Caco-2 (cell line): Measurements from ENCODE around the gene TMEM63C. TPM values are rescaled to one million over a fixed set of nuclear protein-coding genes. Genes with fewer than 3 reads are reported as not detected.

Source experiments
- BruUV-seq: library from RNA; stranded (reverse); fragments of 400-500 nt; replicated peaks from 2 replicates; lab custom pipeline; 2021; lab: Mats Ljungman, UMichigan
- CTCF ChIA-PET: fragments of 300-600 bp; sonication (Branson Sonifier 250); formaldehyde crosslinking; loops from one replicate; lab custom pipeline; 2022; ENCODE audit warnings: antibody characterized with exemption; lab: Charles Lee
- POLR2A ChIA-PET: fragments of 300-600 bp; sonication (Branson Sonifier 250); formaldehyde crosslinking; loops from one replicate; lab custom pipeline; 2022; ENCODE audit warnings: antibody characterized with exemption; lab: Charles Lee
- DNase-seq, 2 experiments: peaks; one replicate each; pipeline versions ENCODE4 v3.0.0 to v3.0.0-alpha.2; 2020 to 2022
- H3K27me3 ChIP-seq: replicated peaks from 2 replicates; pipeline ENCODE4 v1.6.0; 2011; ENCODE audit warnings: low read length; ENCODE audit not compliant: control insufficient read depth, insufficient read depth
- H3K36me3 ChIP-seq: 2 replicates; pipeline ENCODE4 v1.5.1; 2011; ENCODE audit warnings: low read length; ENCODE audit not compliant: control insufficient read depth, insufficient read depth
- H3K4me1 ChIP-seq: fragments of 250-450 bp; sonication (Bioruptor Pico); 2 replicates; pipeline ENCODE4 v1.5.1; 2020; ENCODE audit warnings: mild to moderate bottlenecking
- H3K4me3 ChIP-seq: 2 replicates; pipeline ENCODE4 v1.5.1; 2011; ENCODE audit warnings: low read depth, mild to moderate bottlenecking, control low read depth, low read length
- H3K9me3 ChIP-seq: fragments of 250-450 bp; sonication (Bioruptor Pico); 2 replicates; pipeline ENCODE4 v1.5.1; 2020; ENCODE audit warnings: mild to moderate bottlenecking, moderate library complexity
- H3K27ac Mint-ChIP-seq: one replicate; pipeline ENCODE4 v1.8.0; 2022; ENCODE audit warnings: mixed read lengths; ENCODE audit not compliant: unreplicated experiment
- H3K27me3 Mint-ChIP-seq: one replicate; pipeline ENCODE4 v1.8.0; 2022; ENCODE audit warnings: mixed read lengths; ENCODE audit not compliant: insufficient read depth, unreplicated experiment
- H3K36me3 Mint-ChIP-seq: one replicate; pipeline ENCODE4 v1.8.0; 2022; ENCODE audit warnings: mild to moderate bottlenecking, mixed read lengths; ENCODE audit not compliant: insufficient read depth, unreplicated experiment
- H3K4me1 Mint-ChIP-seq: one replicate; pipeline ENCODE4 v1.8.0; 2022; ENCODE audit warnings: low read depth, mixed read lengths; ENCODE audit not compliant: unreplicated experiment
- H3K4me3 Mint-ChIP-seq: one replicate; pipeline ENCODE4 v1.8.0; 2022; ENCODE audit warnings: mild to moderate bottlenecking, moderate library complexity, mixed read lengths; ENCODE audit not compliant: unreplicated experiment
- H3K9me3 Mint-ChIP-seq: one replicate; pipeline ENCODE4 v1.8.0; 2022; ENCODE audit warnings: mixed read lengths; ENCODE audit not compliant: unreplicated experiment
- CTCF ChIP-seq, 2 experiments: fragments of 200-600 bp in 1 of 2; IDR thresholded peaks; 1 replicate in 1 of 2; 2 replicates in 1 of 2; pipeline versions ENCODE4 v1.5.1 to v1.8.0; 2011 to 2022; ENCODE audit warnings: antibody characterized with exemption in 1 of 2, control low read depth in 1 of 2, inconsistent platforms in 1 of 2, low read depth in 1 of 2, low read length in 1 of 2, mild to moderate bottlenecking in 1 of 2, moderate library complexity in 1 of 2; ENCODE audit not compliant: insufficient read depth in 1 of 2, severe bottlenecking in 1 of 2, unreplicated experiment in 1 of 2
- intact Hi-C: fragments of 100-400 bp; cut with micrococcal nuclease; formaldehyde crosslinking; loops from one replicate; pipeline ENCODE4 v1.10.0; 2022; ENCODE audit not compliant: unreplicated experiment
- total RNA-seq: library from RNA; stranded (reverse); gene quantifications from 2 replicates; pipeline ENCODE4 v1.2.3, GENCODE V29; 2022

The TMEM63C gene
- total RNA-seq, 1 experiment from 2014 or later = 1.3 TPM

GRCh38 chr14:77245820-77246219, 64.2 kb downstream of the TMEM63C start:
- intact Hi-C loops = no loop called here
- Mint-ChIP-seq H3K27me3 (peaks cover 3% of the 10 kb centered on the region), H3K4me3 (no peak overlapping the region), H3K9me3 (no peaks in the 10 kb centered on the region), H3K27ac (no peak overlapping the region), H3K4me1 (no peaks in the 10 kb centered on the region), H3K36me3 (no peaks in the 10 kb centered on the region)
- no TSS peak for BruUV-seq
- Histone ChIP-seq H3K9me3 (no peaks in the 10 kb centered on the region), H3K4me3 (no peak overlapping the region), H3K27me3 (no peaks in the 10 kb centered on the region), H3K4me1 (no peaks in the 10 kb centered on the region), H3K36me3 (no peaks in the 10 kb centered on the region)
- ChIA-PET POLR2A (no interaction called here), CTCF (no interaction called here)
- DNase-seq = no peak
- no peak for TF ChIP-seq CTCF (IDR thresholded peaks at IDR 0.05; ENCODE audit: insufficient read depth in 1 of 2, low read depth in 1 of 2, low read length in 1 of 2, severe bottlenecking in 1 of 2, unreplicated experiment in 1 of 2)

GRCh38 chr14:77246784-77247183, 65.2 kb downstream of the TMEM63C start:
- no peaks in the 10 kb centered on the region for H3K27me3 ChIP-seq
- POLR2A ChIA-PET = no interaction called here
- no peak overlapping the region for H3K27ac Mint-ChIP-seq
- peaks cover 3% of the 10 kb centered on the region for H3K27me3 Mint-ChIP-seq
- no peaks in the 10 kb centered on the region for H3K4me1 ChIP-seq
- H3K4me3 Mint-ChIP-seq = no peak overlapping the region
- intact Hi-C loops = no loop called here
- CTCF ChIA-PET = no interaction called here
- H3K4me1 Mint-ChIP-seq = no peaks in the 10 kb centered on the region
- DNase-seq = no peak
- no TSS peak for BruUV-seq
- H3K4me3 ChIP-seq = no peak overlapping the region
- H3K9me3 Mint-ChIP-seq = no peaks in the 10 kb centered on the region
- no peaks in the 10 kb centered on the region for H3K9me3 ChIP-seq
- no peak for TF ChIP-seq CTCF (IDR thresholded peaks at IDR 0.05; ENCODE audit: insufficient read depth in 1 of 2, low read depth in 1 of 2, low read length in 1 of 2, severe bottlenecking in 1 of 2, unreplicated experiment in 1 of 2)
- no peaks in the 10 kb centered on the region for H3K36me3 ChIP-seq
- H3K36me3 Mint-ChIP-seq = no peaks in the 10 kb centered on the region

GRCh38 chr14:77248666-77249065, 67.1 kb downstream of the TMEM63C start:
- Histone ChIP-seq H3K4me3 (no peak overlapping the region), H3K27me3 (no peaks in the 10 kb centered on the region), H3K9me3 (no peaks in the 10 kb centered on the region), H3K36me3 (no peaks in the 10 kb centered on the region), H3K4me1 (no peaks in the 10 kb centered on the region)
- Mint-ChIP-seq H3K4me3 (no peak overlapping the region), H3K9me3 (no peaks in the 10 kb centered on the region), H3K4me1 (no peaks in the 10 kb centered on the region), H3K36me3 (no peaks in the 10 kb centered on the region), H3K27me3 (no peaks in the 10 kb centered on the region), H3K27ac (no peak overlapping the region)
- no peak for DNase-seq
- BruUV-seq = no TSS peak
- intact Hi-C loops = no loop called here
- POLR2A ChIA-PET = no interaction called here
- CTCF ChIA-PET = no interaction called here
- TF ChIP-seq CTCF (IDR thresholded peaks at IDR 0.05; ENCODE audit: insufficient read depth in 1 of 2, low read depth in 1 of 2, low read length in 1 of 2, severe bottlenecking in 1 of 2, unreplicated experiment in 1 of 2) = no peak
